Mesothelial cell of epicardium (in vitro differentiated cells): ENCODE results near the gene TFF3. TPM values are rescaled to one million over a fixed set of nuclear protein-coding genes. Genes with fewer than 3 reads are reported as not detected.

Source experiments
- DNase-seq, 2 experiments: peaks; one replicate each; pipeline ENCODE4 v3.0.0; 2021; ENCODE audit warnings: low spot score in 2 of 2; ENCODE audit not compliant: unreplicated experiment in 2 of 2
- H3K27ac Mint-ChIP-seq: 2 replicates; pipeline ENCODE4 v1.8.0; 2021; ENCODE audit warnings: mixed read lengths
- H3K27me3 Mint-ChIP-seq: 2 replicates; pipeline ENCODE4 v1.8.0; 2021; ENCODE audit warnings: low read depth, mixed read lengths
- H3K36me3 Mint-ChIP-seq: 2 replicates; pipeline ENCODE4 v1.8.0; 2021; ENCODE audit warnings: mixed read lengths
- H3K4me1 Mint-ChIP-seq: 2 replicates; pipeline ENCODE4 v1.8.0; 2021; ENCODE audit warnings: mixed read lengths
- H3K4me3 Mint-ChIP-seq: 2 replicates; pipeline ENCODE4 v1.8.0; 2021; ENCODE audit warnings: mild to moderate bottlenecking, moderate library complexity, mixed read lengths
- H3K9me3 Mint-ChIP-seq: 2 replicates; pipeline ENCODE4 v1.8.0; 2021; ENCODE audit warnings: mixed read lengths
- total RNA-seq: library from RNA; stranded (reverse); gene quantifications from 3 replicates; pipeline ENCODE4 v1.2.1, GENCODE V29; 2021
- TF ChIP-seq, protein P1 (sequence below): fragments of 200-600 bp; sonication (generic); IDR thresholded peaks from one replicate; pipeline ENCODE4 v1.5.0; 2021; ENCODE audit warnings: antibody characterized with exemption; ENCODE audit not compliant: unreplicated experiment

TFF3 gene
- total RNA-seq, 1 donor from 2014 or later, result not detected

DNA sequence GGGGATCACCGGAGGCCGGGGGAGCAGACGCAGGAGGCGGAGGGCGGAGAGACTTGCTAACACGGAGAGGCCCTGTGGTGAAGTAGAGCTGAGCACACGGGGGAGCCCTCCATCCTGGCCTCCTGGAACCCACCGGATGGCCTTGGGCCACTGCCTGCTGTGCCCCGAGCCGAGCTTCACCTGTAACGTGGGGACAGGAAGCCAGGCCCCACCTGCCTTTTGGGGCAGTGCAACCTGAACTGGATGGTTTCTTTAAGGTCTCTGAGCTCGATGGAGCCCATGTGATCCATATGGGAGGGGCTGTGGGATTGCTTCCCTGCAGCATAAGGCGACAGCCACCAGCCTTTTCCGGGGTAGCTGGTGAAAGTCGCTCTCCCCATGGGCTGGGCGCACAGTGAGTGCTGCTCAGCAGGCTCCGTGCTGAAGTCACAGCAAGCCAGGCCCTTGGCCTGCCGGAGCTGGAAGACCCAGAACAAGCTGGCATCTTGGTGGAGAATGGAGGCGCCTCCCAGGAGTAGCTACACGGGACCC is 35.8 kb downstream of the TFF3 start:
- H3K27me3 Mint-ChIP-seq, result peaks cover 2% of the 10 kb centered on the region
- DNase-seq, result no peak
- no peaks in the 10 kb centered on the region for H3K36me3 Mint-ChIP-seq
- H3K4me3 Mint-ChIP-seq, result no peak overlapping the region
- H3K9me3 Mint-ChIP-seq, result no peaks in the 10 kb centered on the region
- TF ChIP-seq, protein P1, sequence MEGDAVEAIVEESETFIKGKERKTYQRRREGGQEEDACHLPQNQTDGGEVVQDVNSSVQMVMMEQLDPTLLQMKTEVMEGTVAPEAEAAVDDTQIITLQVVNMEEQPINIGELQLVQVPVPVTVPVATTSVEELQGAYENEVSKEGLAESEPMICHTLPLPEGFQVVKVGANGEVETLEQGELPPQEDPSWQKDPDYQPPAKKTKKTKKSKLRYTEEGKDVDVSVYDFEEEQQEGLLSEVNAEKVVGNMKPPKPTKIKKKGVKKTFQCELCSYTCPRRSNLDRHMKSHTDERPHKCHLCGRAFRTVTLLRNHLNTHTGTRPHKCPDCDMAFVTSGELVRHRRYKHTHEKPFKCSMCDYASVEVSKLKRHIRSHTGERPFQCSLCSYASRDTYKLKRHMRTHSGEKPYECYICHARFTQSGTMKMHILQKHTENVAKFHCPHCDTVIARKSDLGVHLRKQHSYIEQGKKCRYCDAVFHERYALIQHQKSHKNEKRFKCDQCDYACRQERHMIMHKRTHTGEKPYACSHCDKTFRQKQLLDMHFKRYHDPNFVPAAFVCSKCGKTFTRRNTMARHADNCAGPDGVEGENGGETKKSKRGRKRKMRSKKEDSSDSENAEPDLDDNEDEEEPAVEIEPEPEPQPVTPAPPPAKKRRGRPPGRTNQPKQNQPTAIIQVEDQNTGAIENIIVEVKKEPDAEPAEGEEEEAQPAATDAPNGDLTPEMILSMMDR, result no peak
- no peaks in the 10 kb centered on the region for H3K4me1 Mint-ChIP-seq
- no peak overlapping the region for H3K27ac Mint-ChIP-seq

DNA sequence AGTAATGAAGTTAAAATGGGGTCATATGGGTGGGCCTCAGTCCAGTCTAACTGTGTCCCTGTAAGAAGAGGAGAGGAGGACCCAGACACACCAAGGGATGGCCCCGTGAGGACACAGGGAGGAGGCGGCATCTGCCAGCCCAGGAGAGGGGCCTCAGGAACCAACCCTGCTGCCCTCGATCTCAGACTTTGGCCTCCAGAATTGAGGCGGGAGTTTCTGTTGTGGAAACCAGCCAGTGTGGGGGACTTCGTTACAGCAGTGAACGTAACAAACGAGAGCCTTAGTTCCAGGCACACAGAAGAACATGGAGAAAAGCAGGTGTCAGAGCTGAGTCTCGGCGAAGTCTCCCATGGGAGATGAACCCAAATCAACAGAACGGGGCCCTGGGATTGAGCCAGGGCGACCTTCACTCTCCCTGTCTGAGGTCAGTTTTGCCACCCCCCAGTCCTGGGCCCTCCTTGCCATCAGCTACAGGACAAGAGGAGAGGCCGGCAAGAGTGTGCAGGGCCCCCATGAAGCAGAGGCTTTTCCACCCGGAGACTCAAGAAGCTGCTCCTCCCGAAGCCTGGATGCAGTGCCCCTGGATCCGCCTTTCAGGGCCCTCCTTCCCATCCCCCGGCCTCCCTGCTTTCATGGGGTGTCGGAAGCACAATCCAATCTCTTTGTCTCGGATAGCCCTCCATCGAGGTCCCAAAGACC is 36.6 kb downstream of the TFF3 start:
- Mint-ChIP-seq H3K9me3 (no peaks in the 10 kb centered on the region), H3K4me3 (no peak overlapping the region), H3K27me3 (peaks cover 4% of the 10 kb centered on the region), H3K4me1 (no peaks in the 10 kb centered on the region), H3K36me3 (no peaks in the 10 kb centered on the region), H3K27ac (no peak overlapping the region)
- TF ChIP-seq, protein P1, result no peak
- DNase-seq, result no peak

DNA sequence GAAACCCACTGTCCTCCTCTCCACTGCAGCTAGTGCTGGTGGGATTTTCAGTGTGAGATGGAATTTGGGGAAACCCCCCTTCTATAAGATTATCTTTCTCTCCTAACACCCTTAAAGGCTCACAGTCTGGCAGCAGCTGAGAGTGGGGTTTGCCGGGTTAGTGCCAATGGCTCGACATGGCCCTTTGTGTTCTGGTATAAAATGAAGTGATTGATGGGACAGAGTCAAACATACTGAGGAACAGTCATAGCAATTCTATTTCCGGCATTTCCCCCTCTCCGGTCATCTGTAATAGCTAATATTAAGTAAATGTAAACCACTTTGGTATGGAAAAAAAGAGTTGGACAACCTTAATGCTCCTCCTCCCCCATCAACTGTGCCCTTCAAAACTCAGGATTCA is 37.6 kb downstream of the TFF3 start:
- H3K9me3 Mint-ChIP-seq, result no peaks in the 10 kb centered on the region
- no peaks in the 10 kb centered on the region for H3K4me1 Mint-ChIP-seq
- peaks cover 2% of the 10 kb centered on the region for H3K27me3 Mint-ChIP-seq
- no peak for DNase-seq
- TF ChIP-seq, protein P1, result no peak
- H3K36me3 Mint-ChIP-seq, result no peaks in the 10 kb centered on the region
- no peak overlapping the region for H3K4me3 Mint-ChIP-seq
- H3K27ac Mint-ChIP-seq, result no peak overlapping the region

DNA sequence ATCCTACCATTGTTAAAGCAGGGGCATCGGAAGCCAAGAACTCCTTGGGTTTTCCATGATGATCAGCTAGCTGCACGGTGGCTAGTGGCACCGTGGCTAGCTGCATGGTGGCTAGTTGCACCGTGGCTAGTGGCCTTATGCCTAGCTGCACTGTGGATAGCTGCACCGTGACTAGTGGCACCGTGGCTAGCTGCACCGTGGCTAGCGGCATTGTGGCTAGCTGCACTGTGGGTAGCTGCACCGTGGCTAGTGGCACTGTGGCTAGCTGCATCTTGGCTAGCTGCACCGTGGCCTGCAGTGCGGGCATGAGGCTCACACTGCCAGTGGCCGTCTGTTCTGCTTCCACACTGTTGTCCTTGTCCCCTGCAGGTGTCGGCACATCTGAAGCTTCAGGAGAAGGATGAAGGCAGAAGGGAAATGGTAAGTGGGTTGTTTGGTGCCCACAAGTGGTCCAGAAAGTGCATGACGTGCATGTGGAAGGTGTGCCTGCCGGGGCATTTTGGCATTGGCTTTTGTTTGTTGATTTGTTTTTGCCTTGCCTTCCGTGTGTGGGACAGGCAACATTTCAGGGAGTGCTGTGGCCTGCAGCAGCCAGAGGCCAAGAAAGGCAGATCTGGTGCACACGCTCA is 38.6 kb downstream of the TFF3 start:
- Mint-ChIP-seq H3K4me1 (no peaks in the 10 kb centered on the region), H3K36me3 (no peaks in the 10 kb centered on the region)

DNA sequence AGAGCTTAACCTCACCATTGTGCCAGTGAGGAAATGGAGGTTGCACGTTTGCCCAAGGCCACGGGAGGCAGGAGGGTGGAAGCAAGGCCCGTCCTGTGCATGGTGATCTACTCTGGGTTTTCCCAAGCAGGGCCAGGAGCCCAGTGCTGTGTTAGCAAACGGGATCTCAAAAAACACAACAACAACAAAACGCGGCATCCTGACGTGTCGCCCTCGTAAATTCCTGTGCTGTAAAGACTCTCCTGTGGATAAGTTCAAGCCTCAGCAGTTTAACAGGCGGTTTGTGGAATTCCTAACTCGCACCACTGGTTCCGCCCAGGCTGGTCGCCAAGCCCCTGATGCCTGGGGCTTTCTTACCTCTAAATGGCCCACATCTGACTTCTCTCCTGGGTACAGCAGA is 39.1 kb downstream of the TFF3 start:
- H3K4me3 Mint-ChIP-seq, result no peak overlapping the region
- TF ChIP-seq, protein P1, result no peak
- H3K27me3 Mint-ChIP-seq, result peaks cover 2% of the 10 kb centered on the region
- no peaks in the 10 kb centered on the region for H3K9me3 Mint-ChIP-seq
- H3K4me1 Mint-ChIP-seq, result no peaks in the 10 kb centered on the region
- no peak overlapping the region for H3K27ac Mint-ChIP-seq
- DNase-seq, result no peak
- no peaks in the 10 kb centered on the region for H3K36me3 Mint-ChIP-seq

More for the DNA sequence above, 38.6 kb downstream of the TFF3 start:
- TF ChIP-seq, protein P1, result no peak
- DNase-seq, result no peak
- no peak overlapping the region for H3K27ac Mint-ChIP-seq
- H3K9me3 Mint-ChIP-seq, result no peaks in the 10 kb centered on the region
- H3K4me3 Mint-ChIP-seq, result no peak overlapping the region
- H3K27me3 Mint-ChIP-seq, result peaks cover 2% of the 10 kb centered on the region
